ENCODE data around the gene SHROOM3. TPM values are rescaled to one million over a fixed set of nuclear protein-coding genes. Genes with fewer than 3 reads are reported as not detected.
A peak's percentile ranks its signal among the peaks of the same experiment; 100 is the strongest.

SHROOM3 gene
- total RNA-seq, 6 experiments from 2014 or later: 15.2 to 35.8 (median 29.9) TPM

DNA sequence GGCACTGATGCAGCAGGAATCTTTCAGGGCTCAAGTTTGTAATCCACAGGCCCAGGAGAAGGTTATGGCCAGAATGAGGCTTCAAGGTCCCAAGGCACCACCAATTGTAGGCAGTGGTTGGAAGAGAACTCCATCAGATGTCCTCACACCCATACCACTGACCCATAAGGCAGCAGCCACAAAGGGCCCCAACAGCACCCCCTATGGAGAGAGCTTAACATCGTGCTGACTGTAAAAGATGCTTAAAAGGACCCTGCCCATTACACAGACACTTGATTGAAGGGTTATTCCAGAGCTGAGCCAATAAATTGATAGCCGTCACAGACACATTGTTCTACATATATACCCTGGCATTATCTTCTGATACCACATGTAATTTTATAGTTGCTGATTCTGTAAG lies 349.2 kb downstream of the SHROOM3 start:
- ATAC-seq: peak in 2 of 4 donors; percentile 24 to 26
- Histone ChIP-seq H3K9me3 (no peaks in the 10 kb centered on the region), H3K27ac (no peak overlapping the region), H3K4me3 (no peak overlapping the region), H3K27me3 (no peaks in the 10 kb centered on the region), H3K4me1 (peaks cover 0 to 12% (median 0%) of the 10 kb centered on the region in 4 donors), H3K36me3 (peaks cover 0 to 8% (median 1%) of the 10 kb centered on the region in 4 donors)
- WGBS (ENCODE audit: insufficient coverage, low coverage, low lambda C conversion rate, missing lambda C conversion rate): 82% methylated on average over 2 of the region's 2 CpGs
- no peak for DNase-seq
- intact Hi-C loops (cut with DNase I): no loop called here
- TF ChIP-seq, protein P1, sequence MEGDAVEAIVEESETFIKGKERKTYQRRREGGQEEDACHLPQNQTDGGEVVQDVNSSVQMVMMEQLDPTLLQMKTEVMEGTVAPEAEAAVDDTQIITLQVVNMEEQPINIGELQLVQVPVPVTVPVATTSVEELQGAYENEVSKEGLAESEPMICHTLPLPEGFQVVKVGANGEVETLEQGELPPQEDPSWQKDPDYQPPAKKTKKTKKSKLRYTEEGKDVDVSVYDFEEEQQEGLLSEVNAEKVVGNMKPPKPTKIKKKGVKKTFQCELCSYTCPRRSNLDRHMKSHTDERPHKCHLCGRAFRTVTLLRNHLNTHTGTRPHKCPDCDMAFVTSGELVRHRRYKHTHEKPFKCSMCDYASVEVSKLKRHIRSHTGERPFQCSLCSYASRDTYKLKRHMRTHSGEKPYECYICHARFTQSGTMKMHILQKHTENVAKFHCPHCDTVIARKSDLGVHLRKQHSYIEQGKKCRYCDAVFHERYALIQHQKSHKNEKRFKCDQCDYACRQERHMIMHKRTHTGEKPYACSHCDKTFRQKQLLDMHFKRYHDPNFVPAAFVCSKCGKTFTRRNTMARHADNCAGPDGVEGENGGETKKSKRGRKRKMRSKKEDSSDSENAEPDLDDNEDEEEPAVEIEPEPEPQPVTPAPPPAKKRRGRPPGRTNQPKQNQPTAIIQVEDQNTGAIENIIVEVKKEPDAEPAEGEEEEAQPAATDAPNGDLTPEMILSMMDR (IDR thresholded peaks at IDR 0.05): peak in 1 of 4 donors; percentile 13
- no peak for TF ChIP-seq POLR2A (IDR thresholded peaks at IDR 0.05)

- no peak for ATAC-seq
- H3K36me3 ChIP-seq: no peaks in the 10 kb centered on the region
Observed at GRCh38 chr4:76787898-76788297, 352.9 kb downstream of the SHROOM3 start.

DNA sequence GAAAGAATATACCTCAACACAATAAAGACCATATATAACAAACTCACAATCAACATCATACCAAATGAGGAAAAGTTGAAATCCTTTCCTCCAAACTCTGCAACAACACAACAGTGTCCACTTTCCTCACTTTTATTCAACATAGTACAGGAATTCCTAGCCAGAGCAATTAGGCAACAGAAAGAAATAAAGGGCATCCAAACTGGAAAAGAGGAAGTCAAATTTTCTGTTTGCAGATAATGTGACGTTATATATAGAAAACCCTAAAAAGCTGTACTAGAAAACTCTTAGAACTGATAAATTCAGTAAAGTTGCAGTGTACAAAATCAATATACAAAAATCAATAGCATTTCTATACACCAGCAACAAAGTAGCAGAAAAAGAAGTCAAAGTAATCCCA lies 355.3 kb downstream of the SHROOM3 start:
- Histone ChIP-seq H3K4me1 (no peaks in the 10 kb centered on the region), H3K9me3 (no peaks in the 10 kb centered on the region), H3K36me3 (no peaks in the 10 kb centered on the region), H3K27ac (no peak overlapping the region), H3K4me3 (no peak overlapping the region), H3K27me3 (no peaks in the 10 kb centered on the region)
- intact Hi-C loops (cut with DNase I): no loop called here
- WGBS (ENCODE audit: insufficient coverage, low coverage, low lambda C conversion rate, missing lambda C conversion rate): 23% methylated on average over 1 of the region's 1 CpG
- TF ChIP-seq, protein P1 (IDR thresholded peaks at IDR 0.05): no peak
- no peak for TF ChIP-seq POLR2A (IDR thresholded peaks at IDR 0.05)
- no peak for ATAC-seq
- DNase-seq: no peak

More at GRCh38 chr4:76787898-76788297, 352.9 kb downstream of the SHROOM3 start:
- no peak overlapping the region for H3K4me3 ChIP-seq
- no peaks in the 10 kb centered on the region for H3K4me1 ChIP-seq
- intact Hi-C loops (cut with DNase I): no loop called here
- H3K27me3 ChIP-seq: no peaks in the 10 kb centered on the region
- no peak overlapping the region for H3K27ac ChIP-seq
- DNase-seq: no peak
- no peak for TF ChIP-seq POLR2A (IDR thresholded peaks at IDR 0.05)
- TF ChIP-seq, protein P1 (IDR thresholded peaks at IDR 0.05): no peak
- no CpG with 5 or more reads among the region's 1 CpG for WGBS (ENCODE audit: insufficient coverage, low coverage, low lambda C conversion rate, missing lambda C conversion rate)
- H3K9me3 ChIP-seq: no peaks in the 10 kb centered on the region

DNA sequence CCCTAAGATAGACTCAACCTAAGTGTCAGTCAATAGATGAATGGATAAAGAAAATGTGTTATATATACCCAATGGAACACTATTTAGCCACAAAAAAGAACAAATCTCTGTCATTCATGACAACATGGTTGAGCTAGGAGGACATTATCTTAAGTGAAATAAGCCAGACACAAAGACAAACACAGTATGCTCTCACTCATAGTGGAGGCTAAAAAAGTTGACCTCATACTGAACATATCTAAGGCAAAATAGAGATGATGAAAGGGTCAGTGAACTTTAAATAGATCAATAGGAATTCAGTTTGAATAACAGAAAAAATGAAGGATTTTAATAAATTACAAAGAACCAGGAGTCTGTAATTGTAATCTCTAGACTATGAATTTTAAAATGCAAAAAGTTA lies 356.4 kb downstream of the SHROOM3 start:
- no peak overlapping the region for H3K4me3 ChIP-seq
- H3K27me3 ChIP-seq: no peaks in the 10 kb centered on the region
- ATAC-seq: peak; percentile 56 to 95 (median 72)
- H3K4me1 ChIP-seq: no peaks in the 10 kb centered on the region
- H3K36me3 ChIP-seq: no peaks in the 10 kb centered on the region
- no peak for DNase-seq
- H3K9me3 ChIP-seq: no peaks in the 10 kb centered on the region
- H3K27ac ChIP-seq: no peak overlapping the region
- intact Hi-C loops (cut with DNase I): no loop called here
- TF ChIP-seq, protein P1 (IDR thresholded peaks at IDR 0.05): no peak
- TF ChIP-seq POLR2A (IDR thresholded peaks at IDR 0.05): no peak

GRCh38 chr4:76792418-76792817 lies 357.4 kb downstream of the SHROOM3 start:
- Histone ChIP-seq H3K4me3 (no peak overlapping the region), H3K4me1 (no peaks in the 10 kb centered on the region), H3K36me3 (no peaks in the 10 kb centered on the region), H3K27ac (no peak overlapping the region), H3K27me3 (no peaks in the 10 kb centered on the region), H3K9me3 (no peaks in the 10 kb centered on the region)
- intact Hi-C loops (cut with DNase I): no loop called here
- TF ChIP-seq, protein P1 (IDR thresholded peaks at IDR 0.05): no peak
- no peak for TF ChIP-seq POLR2A (IDR thresholded peaks at IDR 0.05)
- no peak for ATAC-seq
- no peak for DNase-seq
